ENCODE results near the gene TMEM269.

- TF ChIP-seq POLR2A (IDR thresholded peaks at IDR 0.05; ENCODE audit: low read depth, low read length): no peak
- no peak for TF ChIP-seq TAF1 (IDR thresholded peaks at IDR 0.05; ENCODE audit: low read depth, low read length)
- TF ChIP-seq POLR2AphosphoS5 (IDR thresholded peaks at IDR 0.05; ENCODE audit: low read depth, low read length): no peak
- no peak for TF ChIP-seq POU2F2 (IDR thresholded peaks at IDR 0.05; ENCODE audit: low read depth, low read length)
- TF ChIP-seq PAX5 (IDR thresholded peaks at IDR 0.05; ENCODE audit: insufficient read depth, low read length, severe bottlenecking): no peak
These were observed 4.6 kb upstream of the TMEM269 start for GRCh38 chr1:42780176-42780575.
